ENCODE measurements around the gene CRELD2.
A peak's percentile ranks its signal among the peaks of the same experiment; 100 is the strongest.

The CRELD2 gene

GRCh38 chr22:49958931-49959781 lies 40.7 kb downstream of the CRELD2 start:
- H3K4me1 ChIP-seq: peaks cover 15% of the 10 kb centered on the region
- no peaks in the 10 kb centered on the region for H3K9me3 ChIP-seq
- DNase-seq: peak; percentile 27
- no peaks in the 10 kb centered on the region for H3K27me3 ChIP-seq
- no peak for TF ChIP-seq CTCF (IDR thresholded peaks at IDR 0.05; ENCODE audit: low read depth, low read length)
- peak overlapping the region; percentile 87 for H3K4me3 ChIP-seq (ENCODE audit: low read depth, low read length)
- H3K36me3 ChIP-seq: peaks cover 21% of the 10 kb centered on the region

GRCh38 chr22:49959782-49960158 lies 41.3 kb downstream of the CRELD2 start:
- no peaks in the 10 kb centered on the region for H3K9me3 ChIP-seq
- no peak for TF ChIP-seq CTCF (IDR thresholded peaks at IDR 0.05; ENCODE audit: low read depth, low read length)
- H3K4me1 ChIP-seq: peaks cover 15% of the 10 kb centered on the region
- DNase-seq: no peak
- peak overlapping the region; percentile 87 for H3K4me3 ChIP-seq (ENCODE audit: low read depth, low read length)
- no peaks in the 10 kb centered on the region for H3K27me3 ChIP-seq
- peaks cover 21% of the 10 kb centered on the region for H3K36me3 ChIP-seq

GRCh38 chr22:49960159-49961004 lies 41.9 kb downstream of the CRELD2 start, which contains the start of gene PIM3:
Gene PIM3 (plus strand): TSS chr22:49960772. CDS start chr22:49960948, 176 bp downstream.
- Histone ChIP-seq H3K36me3 (peaks cover 21% of the 10 kb centered on the region), H3K9me3 (no peaks in the 10 kb centered on the region), H3K4me3 (ENCODE audit: low read depth, low read length) (peak within 1 kb of the TSS; percentile 87), H3K4me1 (peaks cover 15% of the 10 kb centered on the region), H3K27me3 (no peaks in the 10 kb centered on the region)
- peak; percentile 94 for DNase-seq
- TF ChIP-seq CTCF (IDR thresholded peaks at IDR 0.05; ENCODE audit: low read depth, low read length): no peak

GRCh38 chr22:49961005-49961600 lies 42.7 kb downstream of the CRELD2 start:
- Histone ChIP-seq H3K4me1 (peaks cover 15% of the 10 kb centered on the region), H3K27me3 (no peaks in the 10 kb centered on the region), H3K36me3 (peaks cover 21% of the 10 kb centered on the region), H3K9me3 (no peaks in the 10 kb centered on the region), H3K4me3 (ENCODE audit: low read depth, low read length) (peak overlapping the region; percentile 87)
- no peak for TF ChIP-seq CTCF (IDR thresholded peaks at IDR 0.05; ENCODE audit: low read depth, low read length)
- DNase-seq: peak; percentile 56

- Histone ChIP-seq H3K4me3 (ENCODE audit: low read depth, low read length) (peak overlapping the region; percentile 87), H3K4me1 (peaks cover 16% of the 10 kb centered on the region), H3K27me3 (no peaks in the 10 kb centered on the region), H3K36me3 (peaks cover 21% of the 10 kb centered on the region), H3K9me3 (no peaks in the 10 kb centered on the region)
- no peak for TF ChIP-seq CTCF (IDR thresholded peaks at IDR 0.05; ENCODE audit: low read depth, low read length)
- peak; percentile 41 for DNase-seq
Observed at GRCh38 chr22:49961601-49962011, 43.2 kb downstream of the CRELD2 start.
